Ectodermal cell (in vitro differentiated cells): ENCODE measurements around the gene GRID2IP.

ENCODE experiments used
- H3K27ac ChIP-seq: 2 replicates; pipeline ENCODE4 v1.7.0; 2013; ENCODE audit warnings: mild to moderate bottlenecking, low read depth, low read length; ENCODE audit not compliant: insufficient read depth, poor library complexity, severe bottlenecking
- H3K27me3 ChIP-seq: 2 replicates; pipeline ENCODE4 v1.7.0; 2013; ENCODE audit warnings: mild to moderate bottlenecking, low read length; ENCODE audit not compliant: insufficient read depth, control insufficient read depth, poor library complexity, severe bottlenecking
- H3K36me3 ChIP-seq: one replicate; pipeline ENCODE4 v1.7.0; 2013; ENCODE audit warnings: low read length; ENCODE audit not compliant: control insufficient read depth, insufficient read depth
- H3K4me1 ChIP-seq: one replicate; pipeline ENCODE4 v1.7.0; 2013; ENCODE audit warnings: low read length; ENCODE audit not compliant: control insufficient read depth, insufficient read depth
- H3K4me3 ChIP-seq: 2 replicates; pipeline ENCODE4 v1.7.0; 2013; ENCODE audit warnings: low read depth, low read length, control low read depth; ENCODE audit not compliant: insufficient read depth
- H3K9me3 ChIP-seq: 2 replicates; pipeline ENCODE4 v1.7.0; 2013; ENCODE audit warnings: mild to moderate bottlenecking, low read length, moderate library complexity; ENCODE audit not compliant: control insufficient read depth
- WGBS, 2 experiments: methylation state at CpG; one replicate each; pipeline ENCODE4 v1.1.7; 2013; ENCODE audit warnings: missing lambda C conversion rate in 2 of 2; 5-methylcytosine and 5-hydroxymethylcytosine counted together

GRID2IP gene

GRCh38 chr7:6520163-6520981, 30.9 kb downstream of the GRID2IP start:
- H3K4me1 ChIP-seq, result no peaks in the 10 kb centered on the region
- H3K4me3 ChIP-seq, result no peak overlapping the region
- no peaks in the 10 kb centered on the region for H3K36me3 ChIP-seq
- H3K9me3 ChIP-seq, result no peaks in the 10 kb centered on the region
- 93 to 94% methylated on average over 24 of the region's 24 CpGs for WGBS, 2 experiments
- no peak overlapping the region for H3K27ac ChIP-seq
- peaks cover 7% of the 10 kb centered on the region for H3K27me3 ChIP-seq

GRCh38 chr7:6516387-6516983, 34.8 kb downstream of the GRID2IP start:
- H3K27ac ChIP-seq, result no peak overlapping the region
- H3K9me3 ChIP-seq, result no peaks in the 10 kb centered on the region
- WGBS, 2 experiments, result 24 to 26% methylated on average over 17 of the region's 17 CpGs
- H3K27me3 ChIP-seq, result no peaks in the 10 kb centered on the region
- H3K4me1 ChIP-seq, result no peaks in the 10 kb centered on the region
- H3K4me3 ChIP-seq, result no peak overlapping the region
- H3K36me3 ChIP-seq, result no peaks in the 10 kb centered on the region

GRCh38 chr7:6513541-6513940, 37.7 kb downstream of the GRID2IP start:
- 91 to 92% methylated on average over 12 of the region's 12 CpGs for WGBS, 2 experiments
- H3K27ac ChIP-seq, result no peak overlapping the region
- H3K4me1 ChIP-seq, result no peaks in the 10 kb centered on the region
- no peaks in the 10 kb centered on the region for H3K36me3 ChIP-seq
- no peak overlapping the region for H3K4me3 ChIP-seq
- H3K9me3 ChIP-seq, result no peaks in the 10 kb centered on the region
- no peaks in the 10 kb centered on the region for H3K27me3 ChIP-seq

GRCh38 chr7:6512892-6513291, 38.4 kb downstream of the GRID2IP start:
- Histone ChIP-seq H3K27me3 (no peaks in the 10 kb centered on the region), H3K36me3 (no peaks in the 10 kb centered on the region), H3K27ac (no peak overlapping the region), H3K4me3 (no peak overlapping the region), H3K4me1 (no peaks in the 10 kb centered on the region), H3K9me3 (no peaks in the 10 kb centered on the region)
- 93 to 96% methylated on average over 6 of the region's 6 CpGs for WGBS, 2 experiments

GRCh38 chr7:6510476-6511133, 40.7 kb downstream of the GRID2IP start:
- H3K27ac ChIP-seq, result no peak overlapping the region
- no peaks in the 10 kb centered on the region for H3K9me3 ChIP-seq
- H3K4me1 ChIP-seq, result no peaks in the 10 kb centered on the region
- H3K4me3 ChIP-seq, result no peak overlapping the region
- no peaks in the 10 kb centered on the region for H3K36me3 ChIP-seq
- peaks cover 4% of the 10 kb centered on the region for H3K27me3 ChIP-seq
- 91 to 93% methylated on average over 26 of the region's 26 CpGs for WGBS, 2 experiments

- WGBS, 2 experiments, result 92 to 94% methylated on average over 24 of the region's 24 CpGs
These were observed 42.3 kb downstream of the GRID2IP start for GRCh38 chr7:6508950-6509349.

GRCh38 chr7:6508539-6508938, 42.7 kb downstream of the GRID2IP start:
- no peak overlapping the region for H3K4me3 ChIP-seq
- H3K27me3 ChIP-seq, result peaks cover 18% of the 10 kb centered on the region
- H3K9me3 ChIP-seq, result no peaks in the 10 kb centered on the region
- no peaks in the 10 kb centered on the region for H3K36me3 ChIP-seq
- WGBS, 2 experiments, result 95% methylated on average over 6 of the region's 6 CpGs
- H3K27ac ChIP-seq, result no peak overlapping the region
- H3K4me1 ChIP-seq, result no peaks in the 10 kb centered on the region

More at GRCh38 chr7:6508950-6509349, 42.3 kb downstream of the GRID2IP start:
- Histone ChIP-seq H3K36me3 (no peaks in the 10 kb centered on the region), H3K4me1 (no peaks in the 10 kb centered on the region), H3K27ac (no peak overlapping the region), H3K27me3 (peaks cover 17% of the 10 kb centered on the region), H3K4me3 (no peak overlapping the region), H3K9me3 (no peaks in the 10 kb centered on the region)

- Histone ChIP-seq H3K27me3 (peaks cover 24% of the 10 kb centered on the region), H3K9me3 (no peaks in the 10 kb centered on the region), H3K36me3 (no peaks in the 10 kb centered on the region), H3K4me1 (no peaks in the 10 kb centered on the region), H3K4me3 (no peak overlapping the region), H3K27ac (no peak overlapping the region)
- WGBS, 2 experiments, result 92 to 96% methylated on average over 16 of the region's 16 CpGs
These were observed 43.4 kb downstream of the GRID2IP start for GRCh38 chr7:6507906-6508305.

- peaks cover 37% of the 10 kb centered on the region for H3K27me3 ChIP-seq
- H3K36me3 ChIP-seq, result no peaks in the 10 kb centered on the region
- no peaks in the 10 kb centered on the region for H3K4me1 ChIP-seq
- H3K9me3 ChIP-seq, result no peaks in the 10 kb centered on the region
- H3K4me3 ChIP-seq, result no peak overlapping the region
- H3K27ac ChIP-seq, result no peak overlapping the region
- 81 to 84% methylated on average over 20 of the region's 20 CpGs for WGBS, 2 experiments
These were observed 45.3 kb downstream of the GRID2IP start for GRCh38 chr7:6505685-6506559.
